Bronchial epithelial cell (primary cell): ENCODE measurements around the gene PALS1. TPM values are rescaled to one million over a fixed set of nuclear protein-coding genes. Genes with fewer than 3 reads are reported as not detected.

ENCODE experiments used
- DNase-seq: peaks from one replicate; pipeline ENCODE4 v3.0.0-alpha.2; 2010; ENCODE audit warnings: low read depth
- FAIRE-seq: peaks from 2 replicates; lab custom pipeline; 2011; peaks lifted over from hg19 to GRCh38; lab: Jason Lieb, UNC
- H3K27me3 ChIP-seq: 2 replicates; pipeline ENCODE4 v1.5.1; 2011; ENCODE audit warnings: low read length; ENCODE audit not compliant: control insufficient read depth, insufficient read depth
- H3K36me3 ChIP-seq: 2 replicates; pipeline ENCODE4 v1.5.1; 2011; ENCODE audit warnings: low read length; ENCODE audit not compliant: control insufficient read depth, insufficient read depth
- H3K4me3 ChIP-seq: 2 replicates; pipeline ENCODE4 v1.5.1; 2011; ENCODE audit warnings: mild to moderate bottlenecking, low read depth, low read length, control low read depth
- CTCF ChIP-seq: IDR thresholded peaks from 2 replicates; pipeline ENCODE4 v1.5.1; 2011; ENCODE audit warnings: mild to moderate bottlenecking, moderate library complexity, low read length, control low read depth, inconsistent platforms; ENCODE audit not compliant: insufficient read depth, severe bottlenecking
- total RNA-seq: library from RNA; depleted of rRNA; stranded (reverse); fragments of >200 nt; gene quantifications from 2 replicates; pipeline ENCODE4 v1.2.1, GENCODE V29; 2014

The PALS1 gene
- total RNA-seq, 1 donor from 2014 or later, result 15.3 TPM

GRCh38 chr14:67280506-67280905 is 39.3 kb downstream of the PALS1 start:
- Histone ChIP-seq H3K36me3 (no peaks in the 10 kb centered on the region), H3K4me3 (no peak overlapping the region), H3K27me3 (no peaks in the 10 kb centered on the region)
- DNase-seq (no peak), FAIRE-seq (no peak)
- TF ChIP-seq CTCF, result no peak

GRCh38 chr14:67285876-67286452 is 44.7 kb downstream of the PALS1 start:
- H3K4me3 ChIP-seq, result no peak overlapping the region
- no peaks in the 10 kb centered on the region for H3K27me3 ChIP-seq
- DNase-seq (peak; percentile 56), FAIRE-seq (no peak)
- peak; percentile 17 for TF ChIP-seq CTCF
- no peaks in the 10 kb centered on the region for H3K36me3 ChIP-seq

Other genes starting within 250 kb of the PALS1 start
- not detected in 2 replicates for gene GARIN2, start 52.0 kb upstream of the PALS1 start, total RNA-seq
- 126 and 155 TPM in 2 replicates for gene ATP6V1D, start 118.4 kb downstream of the PALS1 start, total RNA-seq
- 356 and 395 TPM in 2 replicates for gene EIF2S1, start 118.9 kb downstream of the PALS1 start, total RNA-seq
- gene PLEK2, start 170.7 kb downstream of the PALS1 start, total RNA-seq, result 20.4 and 111 TPM in 2 replicates
- gene TMEM229B, start 247.3 kb downstream of the PALS1 start, total RNA-seq, result 0.26 and 1.2 TPM in 2 replicates